K562 (cell line): Measurements from ENCODE around the gene CS. TPM values are rescaled to one million over a fixed set of nuclear protein-coding genes. Genes with fewer than 3 reads are reported as not detected.

Experiments used
- AFF1 ChIP-seq, 2 experiments: fragments of 450-650 bp; IDR thresholded peaks; 2 replicates each; pipeline ENCODE4 v1.6.1; 2018; ENCODE audit warnings: mild to moderate bottlenecking in 2 of 2, low read depth in 1 of 2; ENCODE audit not compliant: partially characterized antibody in 2 of 2
- ETS2 ChIP-seq: IDR thresholded peaks from 2 replicates; pipeline ENCODE4 v1.6.1; 2016; ENCODE audit warnings: borderline replicate concordance, missing genetic modification characterization, mild to moderate bottlenecking, moderate library complexity, missing compliant biosample characterization; ENCODE audit not compliant: poor library complexity, severe bottlenecking
- FOXK2 ChIP-seq, 2 experiments: fragments of 450-650 bp; IDR thresholded peaks in 1 of 2; conservative IDR thresholded peaks in 1 of 2; 2 replicates each; pipeline ENCODE4 v1.6.1; 2016; ENCODE audit warnings: low read depth in 2 of 2, mild to moderate bottlenecking in 1 of 2
- GTF2E2 ChIP-seq: fragments of 200-800 bp; sonication (Bioruptor generic); IDR thresholded peaks from 2 replicates; pipeline ENCODE4 v1.6.1; 2016; ENCODE audit warnings: missing genetic modification characterization, missing compliant biosample characterization
- MEF2A ChIP-seq: IDR thresholded peaks from 2 replicates; pipeline ENCODE4 v1.6.1; 2011; ENCODE audit warnings: low read depth, mild to moderate bottlenecking, low read length, moderate library complexity; ENCODE audit not compliant: control insufficient read depth
- RUNX1 ChIP-seq: sonication (generic); IDR thresholded peaks from 2 replicates; pipeline ENCODE4 v1.6.1; 2016; ENCODE audit warnings: antibody characterized with exemption, low read depth
- SMAD1 ChIP-seq: fragments of 150-350 bp; IDR thresholded peaks from 2 replicates; pipeline ENCODE4 v1.6.1; 2014; ENCODE audit warnings: low read length, low read depth; ENCODE audit not compliant: partially characterized antibody
- SRSF1 ChIP-seq: fragments of 200-400 bp; formaldehyde crosslinking; IDR thresholded peaks from 2 replicates; pipeline ENCODE4 v1.6.1; 2017; ENCODE audit warnings: mild to moderate bottlenecking, low read depth, low read length, moderate library complexity
- TAL1 ChIP-seq: fragments of 450-650 bp; IDR thresholded peaks from 2 replicates; pipeline ENCODE4 v1.6.1; 2016; ENCODE audit warnings: mild to moderate bottlenecking
- XRCC5 ChIP-seq: fragments of 200-400 bp; formaldehyde crosslinking; IDR thresholded peaks from 2 replicates; pipeline ENCODE4 v1.6.1; 2017; ENCODE audit warnings: low read depth, mild to moderate bottlenecking, low read length
- ZNF124 ChIP-seq: sonication (generic); formaldehyde crosslinking; IDR thresholded peaks from 2 replicates; pipeline ENCODE4 v1.8.1; 2022; ENCODE audit warnings: missing genetic modification reagents
- ZNF354B ChIP-seq: fragments of 250-450 bp; sonication (Bioruptor Pico); IDR thresholded peaks from 2 replicates; pipeline ENCODE4 v1.4.0; 2020
- ZNF561 ChIP-seq: fragments of 450-650 bp; formaldehyde crosslinking; conservative IDR thresholded peaks from 2 replicates; pipeline ENCODE4 v1.4.0; 2020; ENCODE audit warnings: mild to moderate bottlenecking, moderate library complexity
- polyA plus RNA-seq, 8 experiments: library from polyadenylated mRNA; depleted of rRNA in 4 of 8; stranded (reverse) in 5 of 8; unstranded in 3 of 8; fragments of >200 nt; fragmentation: Nextera tagmentation in 2 of 8; fragmentation: Illumina TruSeq in 1 of 8; extraction: Ambion mirVana in 2 of 8; extraction: Trizol in 1 of 8; gene quantifications; 2 replicates each; pipeline versions ENCODE4 v1.2.1 to v1.2.3, GENCODE V29; 2011 to 2014; ENCODE audit warnings: inconsistent platforms in 1 of 8, missing spikeins in 1 of 8
- total RNA-seq, 7 experiments: library from RNA; depleted of rRNA in 6 of 7; stranded (reverse); fragments of >200 nt in 6 of 7; fragmentation: Illumina TruSeq in 2 of 7; extraction: Trizol in 2 of 7; gene quantifications; 2 replicates each; pipeline versions ENCODE4 v1.2.1 to v1.2.3, GENCODE V29; 2011 to 2021; ENCODE audit warnings: low replicate concordance in 1 of 7
- TF ChIP-seq, protein P1 (sequence below): fragments of 450-650 bp; formaldehyde crosslinking; IDR thresholded peaks from 2 replicates; pipeline ENCODE4 v1.4.0; 2020; ENCODE audit warnings: mild to moderate bottlenecking
- TF ChIP-seq, protein P2 (sequence below): sonication (generic); formaldehyde crosslinking; IDR thresholded peaks from 2 replicates; pipeline ENCODE4 v1.8.1; 2023; ENCODE audit warnings: mild to moderate bottlenecking, missing genetic modification reagents
- TF ChIP-seq, protein P3 (sequence below): fragments of 250-450 bp; sonication (Bioruptor Pico); IDR thresholded peaks from 2 replicates; pipeline ENCODE4 v1.6.1; 2021; ENCODE audit warnings: mild to moderate bottlenecking
- TF ChIP-seq, protein P4 (sequence below): IDR thresholded peaks from 2 replicates; pipeline ENCODE4 v1.6.1; 2014; ENCODE audit warnings: antibody characterized with exemption

Gene CS
- total and polyA plus RNA-seq, 9 of the 15 experiments (the other 6 are each of a cell fraction or from before 2014, with no cell fraction given) = 99.9 to 390 (median 149) TPM

GRCh38 chr12:56333679-56334489 is 33.8 kb upstream of the CS start, which contains the start of gene PAN2 (continued):
- TF ChIP-seq ZNF561 (CRISPR knock-in tag) (0 out of 2 replicates have a peak, but pooled peaks have one; percentile 64), ZNF354B (CRISPR knock-in tag) (no peak), FOXK2 (conservative IDR thresholded peaks at IDR 0.05 in 1 of 2, IDR thresholded peaks at IDR 0.05 in 1 of 2; ENCODE audit: low read depth in 2 of 2) (peak in 1 of 2 experiments; percentile 93; a peak in 2 of 4 replicates), ZNF124 (CRISPR knock-in tag) (no peak), GTF2E2 (peak; percentile 95), AFF1 (IDR thresholded peaks at IDR 0.05; ENCODE audit: low read depth in 1 of 2, partially characterized antibody in 2 of 2) (peak; percentile 66 to 85), RUNX1 (no peak), SRSF1 (no peak), TAL1 (no peak), XRCC5 (peak; percentile 79; the same call in 1 of the 2 replicates), SMAD1 (peak; percentile 61), ETS2 (no peak), MEF2A (no peak)
- TF ChIP-seq, protein P1, sequence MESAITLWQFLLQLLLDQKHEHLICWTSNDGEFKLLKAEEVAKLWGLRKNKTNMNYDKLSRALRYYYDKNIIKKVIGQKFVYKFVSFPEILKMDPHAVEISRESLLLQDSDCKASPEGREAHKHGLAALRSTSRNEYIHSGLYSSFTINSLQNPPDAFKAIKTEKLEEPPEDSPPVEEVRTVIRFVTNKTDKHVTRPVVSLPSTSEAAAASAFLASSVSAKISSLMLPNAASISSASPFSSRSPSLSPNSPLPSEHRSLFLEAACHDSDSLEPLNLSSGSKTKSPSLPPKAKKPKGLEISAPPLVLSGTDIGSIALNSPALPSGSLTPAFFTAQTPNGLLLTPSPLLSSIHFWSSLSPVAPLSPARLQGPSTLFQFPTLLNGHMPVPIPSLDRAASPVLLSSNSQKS (CRISPR knock-in tag) = no peak
- TF ChIP-seq, protein P2, sequence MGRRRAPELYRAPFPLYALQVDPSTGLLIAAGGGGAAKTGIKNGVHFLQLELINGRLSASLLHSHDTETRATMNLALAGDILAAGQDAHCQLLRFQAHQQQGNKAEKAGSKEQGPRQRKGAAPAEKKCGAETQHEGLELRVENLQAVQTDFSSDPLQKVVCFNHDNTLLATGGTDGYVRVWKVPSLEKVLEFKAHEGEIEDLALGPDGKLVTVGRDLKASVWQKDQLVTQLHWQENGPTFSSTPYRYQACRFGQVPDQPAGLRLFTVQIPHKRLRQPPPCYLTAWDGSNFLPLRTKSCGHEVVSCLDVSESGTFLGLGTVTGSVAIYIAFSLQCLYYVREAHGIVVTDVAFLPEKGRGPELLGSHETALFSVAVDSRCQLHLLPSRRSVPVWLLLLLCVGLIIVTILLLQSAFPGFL (CRISPR knock-in tag) = no peak
- TF ChIP-seq, protein P3, sequence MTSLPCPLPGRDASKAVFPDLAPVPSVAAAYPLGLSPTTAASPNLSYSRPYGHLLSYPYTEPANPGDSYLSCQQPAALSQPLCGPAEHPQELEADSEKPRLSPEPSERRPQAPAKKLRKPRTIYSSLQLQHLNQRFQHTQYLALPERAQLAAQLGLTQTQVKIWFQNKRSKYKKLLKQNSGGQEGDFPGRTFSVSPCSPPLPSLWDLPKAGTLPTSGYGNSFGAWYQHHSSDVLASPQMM (CRISPR knock-in tag) = no peak
- TF ChIP-seq, protein P4, sequence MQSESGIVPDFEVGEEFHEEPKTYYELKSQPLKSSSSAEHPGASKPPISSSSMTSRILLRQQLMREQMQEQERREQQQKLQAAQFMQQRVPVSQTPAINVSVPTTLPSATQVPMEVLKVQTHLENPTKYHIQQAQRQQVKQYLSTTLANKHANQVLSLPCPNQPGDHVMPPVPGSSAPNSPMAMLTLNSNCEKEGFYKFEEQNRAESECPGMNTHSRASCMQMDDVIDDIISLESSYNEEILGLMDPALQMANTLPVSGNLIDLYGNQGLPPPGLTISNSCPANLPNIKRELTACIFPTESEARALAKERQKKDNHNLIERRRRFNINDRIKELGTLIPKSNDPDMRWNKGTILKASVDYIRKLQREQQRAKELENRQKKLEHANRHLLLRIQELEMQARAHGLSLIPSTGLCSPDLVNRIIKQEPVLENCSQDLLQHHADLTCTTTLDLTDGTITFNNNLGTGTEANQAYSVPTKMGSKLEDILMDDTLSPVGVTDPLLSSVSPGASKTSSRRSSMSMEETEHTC = no peak; the same call in 1 of the 2 replicates
